HuH-7.5 (cell line): ENCODE results near the gene NCSTN.

ENCODE experiments used
- DNase-seq: peaks from one replicate; pipeline ENCODE4 v3.0.0; 2011; ENCODE audit warnings: low spot score

NCSTN gene

DNA sequence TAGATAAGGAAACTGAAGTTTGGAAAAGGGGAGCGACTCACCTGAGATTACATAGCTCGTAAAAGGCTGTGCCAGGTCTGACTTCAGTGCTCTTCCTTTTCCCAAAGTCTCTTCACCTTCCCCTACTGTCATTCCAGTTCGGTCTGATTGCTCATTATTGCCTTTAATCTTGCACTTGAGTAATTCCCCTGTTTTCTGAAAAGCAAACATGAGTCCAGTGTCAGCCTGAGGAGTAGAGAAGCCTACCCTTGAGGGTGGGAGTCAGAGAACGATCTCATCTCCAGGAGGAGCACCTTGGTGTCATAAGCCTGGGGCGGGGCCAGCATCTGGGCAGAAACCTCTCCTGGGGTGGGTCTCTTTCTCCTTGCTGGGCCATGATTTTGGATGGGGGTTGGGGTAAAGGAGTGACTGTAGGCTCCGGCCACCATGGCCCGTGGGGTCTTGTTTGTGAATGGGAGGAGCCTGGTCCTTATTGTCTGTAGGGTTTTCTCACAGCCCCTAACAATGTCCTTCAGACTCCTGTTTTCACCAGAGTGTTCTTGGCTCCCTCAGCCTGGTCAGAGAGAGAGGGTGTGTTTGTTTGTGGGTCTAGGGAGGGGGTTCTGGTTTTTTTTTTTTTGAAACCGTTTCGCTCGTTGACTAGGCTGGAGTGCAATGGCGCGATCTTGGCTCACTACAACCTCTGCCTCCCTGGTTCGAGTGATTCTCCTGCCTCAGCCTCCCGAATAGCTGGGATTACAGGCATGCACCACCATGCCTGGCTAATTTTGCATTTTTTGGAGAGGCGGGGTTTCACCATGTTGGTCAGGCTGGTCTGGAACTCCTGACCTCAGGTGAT, 63.2 kb downstream of the NCSTN start:
- no peak for DNase-seq

DNA sequence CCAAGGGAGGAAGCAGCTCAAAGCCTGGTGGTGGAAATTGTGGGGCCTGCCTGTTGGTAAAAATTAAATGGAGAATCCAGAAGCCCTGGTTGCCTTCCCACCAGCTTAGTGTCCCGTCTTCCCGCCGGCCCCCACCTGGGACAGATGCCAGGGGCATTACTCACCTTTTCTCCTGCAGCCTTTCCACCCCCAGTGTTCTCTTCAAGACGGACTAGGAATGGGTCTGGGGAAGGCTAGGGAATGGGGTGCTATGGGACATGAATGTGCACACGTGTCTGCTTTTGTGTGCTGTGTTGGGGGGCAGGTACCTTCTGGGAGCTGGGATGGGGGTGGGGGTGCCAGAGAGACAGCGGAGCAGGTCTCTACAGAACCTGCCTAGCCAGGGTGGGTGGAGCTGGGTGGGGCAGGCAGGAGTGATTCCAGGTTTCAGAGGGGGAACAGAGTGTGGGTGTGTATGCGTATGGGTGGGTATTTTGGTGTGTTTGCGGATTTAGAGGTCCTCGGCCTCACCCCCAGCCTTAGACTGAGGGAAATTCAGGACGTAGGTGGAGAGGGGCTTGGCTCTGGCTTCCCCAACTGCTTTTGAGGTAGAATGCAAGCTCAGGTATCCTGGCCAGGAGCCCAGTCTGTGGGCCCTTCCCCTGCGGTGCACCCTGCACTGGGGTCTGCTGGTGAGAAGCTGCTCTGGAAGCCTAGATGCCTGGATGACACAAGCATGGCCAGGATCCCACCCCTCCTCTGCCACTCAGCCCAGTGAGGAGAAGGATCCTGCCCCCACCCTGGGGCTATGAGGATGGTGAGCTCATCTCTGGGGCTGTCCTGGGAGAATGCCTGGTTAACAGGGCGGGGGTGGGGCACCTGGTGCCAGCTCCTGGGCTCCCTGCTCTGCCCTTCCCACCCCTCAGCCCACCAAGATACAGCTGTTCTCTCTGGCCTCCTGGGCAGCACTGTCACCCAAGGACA, 64.9 kb downstream of the NCSTN start:
- no peak for DNase-seq
